ENCODE data around the gene CDH18.

CDH18 gene

DNA sequence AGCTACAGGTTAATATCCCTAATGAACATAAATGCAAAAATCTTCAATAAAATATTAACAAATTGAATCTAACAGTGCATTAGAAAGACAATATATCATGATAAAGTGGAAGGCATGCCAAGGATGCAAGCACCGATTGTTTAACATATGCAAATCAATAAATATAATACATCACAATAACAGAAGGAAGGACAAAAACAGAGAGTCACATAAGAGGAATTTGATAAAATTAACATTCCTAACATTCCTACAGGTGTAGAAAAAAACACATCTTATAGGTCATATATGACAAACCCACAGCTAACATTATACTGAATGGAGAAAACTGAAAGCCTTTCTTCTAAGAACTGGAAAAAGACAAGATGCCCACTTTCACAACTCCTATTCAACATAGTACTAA is 297.0 kb downstream of the CDH18 start:
- no peak for ATAC-seq
- no peak for TF ChIP-seq TCF4 (CRISPR knock-in tag; IDR thresholded peaks at IDR 0.05; ENCODE audit: borderline replicate concordance)

DNA sequence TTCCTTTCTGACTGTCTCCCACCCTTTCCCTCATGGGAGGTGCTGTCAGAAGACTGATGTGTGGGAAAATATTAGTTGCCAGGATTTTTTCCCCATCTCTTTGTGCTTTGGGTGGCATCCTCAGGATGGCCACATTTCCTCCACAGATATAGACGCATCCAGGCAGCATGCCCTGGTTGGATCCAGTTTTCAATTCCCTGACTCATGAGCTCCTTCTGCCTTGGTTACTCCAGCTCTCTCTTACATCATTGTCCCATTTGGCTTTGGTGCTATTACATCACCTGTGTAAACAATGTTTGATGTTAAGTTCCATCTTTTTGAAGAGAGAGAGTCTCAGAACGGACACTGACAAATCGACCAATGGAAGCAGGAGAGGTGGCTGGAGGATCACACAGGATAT is 302.5 kb downstream of the CDH18 start:
- no peak for ATAC-seq

DNA sequence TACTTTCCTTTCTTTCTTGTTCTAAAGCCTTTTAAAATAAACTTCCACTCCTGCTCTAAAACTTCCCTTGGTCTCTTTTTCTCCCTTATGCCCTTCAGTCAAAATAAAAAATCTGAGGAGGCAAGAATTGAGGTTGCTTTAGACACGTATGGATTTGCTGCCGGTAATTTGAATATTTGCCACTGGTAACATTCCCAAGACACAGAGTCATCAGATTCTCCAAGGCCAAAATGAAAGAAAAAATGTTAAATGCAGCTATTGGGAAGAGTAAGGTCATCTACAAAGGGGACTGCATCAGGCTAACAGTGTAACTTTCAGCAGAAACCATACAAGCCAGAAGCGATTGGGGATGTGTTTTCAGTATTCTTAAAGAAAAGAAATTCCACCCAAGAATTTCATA is 311.1 kb downstream of the CDH18 start:
- ATAC-seq = no peak
- TF ChIP-seq, protein P1, sequence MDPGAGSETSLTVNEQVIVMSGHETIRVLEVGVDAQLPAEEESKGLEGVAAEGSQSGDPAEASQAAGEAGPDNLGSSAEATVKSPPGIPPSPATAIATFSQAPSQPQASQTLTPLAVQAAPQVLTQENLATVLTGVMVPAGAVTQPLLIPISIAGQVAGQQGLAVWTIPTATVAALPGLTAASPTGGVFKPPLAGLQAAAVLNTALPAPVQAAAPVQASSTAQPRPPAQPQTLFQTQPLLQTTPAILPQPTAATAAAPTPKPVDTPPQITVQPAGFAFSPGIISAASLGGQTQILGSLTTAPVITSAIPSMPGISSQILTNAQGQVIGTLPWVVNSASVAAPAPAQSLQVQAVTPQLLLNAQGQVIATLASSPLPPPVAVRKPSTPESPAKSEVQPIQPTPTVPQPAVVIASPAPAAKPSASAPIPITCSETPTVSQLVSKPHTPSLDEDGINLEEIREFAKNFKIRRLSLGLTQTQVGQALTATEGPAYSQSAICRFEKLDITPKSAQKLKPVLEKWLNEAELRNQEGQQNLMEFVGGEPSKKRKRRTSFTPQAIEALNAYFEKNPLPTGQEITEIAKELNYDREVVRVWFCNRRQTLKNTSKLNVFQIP (CRISPR knock-in tag; IDR thresholded peaks at IDR 0.05; ENCODE audit: borderline replicate concordance, low read depth) = no peak
- no peak for TF ChIP-seq TCF4 (CRISPR knock-in tag; IDR thresholded peaks at IDR 0.05; ENCODE audit: borderline replicate concordance)
- no peak for TF ChIP-seq ZNF565 (CRISPR knock-in tag; conservative IDR thresholded peaks at IDR 0.05; ENCODE audit: low read depth)
- no peak for TF ChIP-seq ZNF70 (CRISPR knock-in tag; IDR thresholded peaks at IDR 0.05)
- TF ChIP-seq, protein P2, sequence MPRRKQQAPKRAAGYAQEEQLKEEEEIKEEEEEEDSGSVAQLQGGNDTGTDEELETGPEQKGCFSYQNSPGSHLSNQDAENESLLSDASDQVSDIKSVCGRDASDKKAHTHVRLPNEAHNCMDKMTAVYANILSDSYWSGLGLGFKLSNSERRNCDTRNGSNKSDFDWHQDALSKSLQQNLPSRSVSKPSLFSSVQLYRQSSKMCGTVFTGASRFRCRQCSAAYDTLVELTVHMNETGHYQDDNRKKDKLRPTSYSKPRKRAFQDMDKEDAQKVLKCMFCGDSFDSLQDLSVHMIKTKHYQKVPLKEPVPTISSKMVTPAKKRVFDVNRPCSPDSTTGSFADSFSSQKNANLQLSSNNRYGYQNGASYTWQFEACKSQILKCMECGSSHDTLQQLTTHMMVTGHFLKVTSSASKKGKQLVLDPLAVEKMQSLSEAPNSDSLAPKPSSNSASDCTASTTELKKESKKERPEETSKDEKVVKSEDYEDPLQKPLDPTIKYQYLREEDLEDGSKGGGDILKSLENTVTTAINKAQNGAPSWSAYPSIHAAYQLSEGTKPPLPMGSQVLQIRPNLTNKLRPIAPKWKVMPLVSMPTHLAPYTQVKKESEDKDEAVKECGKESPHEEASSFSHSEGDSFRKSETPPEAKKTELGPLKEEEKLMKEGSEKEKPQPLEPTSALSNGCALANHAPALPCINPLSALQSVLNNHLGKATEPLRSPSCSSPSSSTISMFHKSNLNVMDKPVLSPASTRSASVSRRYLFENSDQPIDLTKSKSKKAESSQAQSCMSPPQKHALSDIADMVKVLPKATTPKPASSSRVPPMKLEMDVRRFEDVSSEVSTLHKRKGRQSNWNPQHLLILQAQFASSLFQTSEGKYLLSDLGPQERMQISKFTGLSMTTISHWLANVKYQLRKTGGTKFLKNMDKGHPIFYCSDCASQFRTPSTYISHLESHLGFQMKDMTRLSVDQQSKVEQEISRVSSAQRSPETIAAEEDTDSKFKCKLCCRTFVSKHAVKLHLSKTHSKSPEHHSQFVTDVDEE (CRISPR knock-in tag; IDR thresholded peaks at IDR 0.05) = no peak
- no peak for TF ChIP-seq ARNTL (CRISPR knock-in tag; IDR thresholded peaks at IDR 0.05; ENCODE audit: borderline replicate concordance, low read depth)
- TF ChIP-seq SNAI2 (CRISPR knock-in tag; IDR thresholded peaks at IDR 0.05) = no peak
- no peak for TF ChIP-seq ESRRG (CRISPR knock-in tag; IDR thresholded peaks at IDR 0.05)
- TF ChIP-seq ISL1 (CRISPR knock-in tag; IDR thresholded peaks at IDR 0.05) = no peak
- TF ChIP-seq ZFP3 (CRISPR knock-in tag; IDR thresholded peaks at IDR 0.05) = no peak
- TF ChIP-seq, protein P3, sequence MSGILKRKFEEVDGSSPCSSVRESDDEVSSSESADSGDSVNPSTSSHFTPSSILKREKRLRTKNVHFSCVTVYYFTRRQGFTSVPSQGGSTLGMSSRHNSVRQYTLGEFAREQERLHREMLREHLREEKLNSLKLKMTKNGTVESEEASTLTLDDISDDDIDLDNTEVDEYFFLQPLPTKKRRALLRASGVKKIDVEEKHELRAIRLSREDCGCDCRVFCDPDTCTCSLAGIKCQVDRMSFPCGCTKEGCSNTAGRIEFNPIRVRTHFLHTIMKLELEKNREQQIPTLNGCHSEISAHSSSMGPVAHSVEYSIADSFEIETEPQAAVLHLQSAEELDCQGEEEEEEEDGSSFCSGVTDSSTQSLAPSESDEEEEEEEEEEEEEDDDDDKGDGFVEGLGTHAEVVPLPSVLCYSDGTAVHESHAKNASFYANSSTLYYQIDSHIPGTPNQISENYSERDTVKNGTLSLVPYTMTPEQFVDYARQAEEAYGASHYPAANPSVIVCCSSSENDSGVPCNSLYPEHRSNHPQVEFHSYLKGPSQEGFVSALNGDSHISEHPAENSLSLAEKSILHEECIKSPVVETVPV (CRISPR knock-in tag; IDR thresholded peaks at IDR 0.05) = no peak

More for the DNA sequence above, 302.5 kb downstream of the CDH18 start:
- TF ChIP-seq, protein P4, sequence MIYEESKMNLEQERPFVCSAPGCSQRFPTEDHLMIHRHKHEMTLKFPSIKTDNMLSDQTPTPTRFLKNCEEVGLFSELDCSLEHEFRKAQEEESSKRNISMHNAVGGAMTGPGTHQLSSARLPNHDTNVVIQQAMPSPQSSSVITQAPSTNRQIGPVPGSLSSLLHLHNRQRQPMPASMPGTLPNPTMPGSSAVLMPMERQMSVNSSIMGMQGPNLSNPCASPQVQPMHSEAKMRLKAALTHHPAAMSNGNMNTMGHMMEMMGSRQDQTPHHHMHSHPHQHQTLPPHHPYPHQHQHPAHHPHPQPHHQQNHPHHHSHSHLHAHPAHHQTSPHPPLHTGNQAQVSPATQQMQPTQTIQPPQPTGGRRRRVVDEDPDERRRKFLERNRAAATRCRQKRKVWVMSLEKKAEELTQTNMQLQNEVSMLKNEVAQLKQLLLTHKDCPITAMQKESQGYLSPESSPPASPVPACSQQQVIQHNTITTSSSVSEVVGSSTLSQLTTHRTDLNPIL (CRISPR knock-in tag; IDR thresholded peaks at IDR 0.05; ENCODE audit: low read depth) = no peak

DNA sequence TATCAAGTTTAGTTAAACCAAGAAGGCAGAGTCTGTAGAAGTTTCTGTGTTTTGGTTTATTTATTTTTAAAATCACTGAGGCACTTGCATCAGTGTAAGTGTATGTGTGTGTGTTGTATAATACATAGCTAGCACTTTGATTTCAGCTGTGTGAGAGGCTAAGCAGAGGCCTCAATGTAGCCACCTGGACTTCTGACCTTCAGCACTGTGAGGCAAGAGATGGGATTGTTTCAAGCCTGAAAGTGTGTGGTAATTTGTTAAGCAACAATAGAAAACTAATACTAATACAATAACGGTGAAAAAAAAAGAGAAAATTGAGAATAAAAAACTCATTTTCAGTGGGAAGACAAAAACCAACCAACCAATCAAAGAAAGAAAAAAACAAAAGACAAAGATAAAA is 327.3 kb downstream of the CDH18 start:
- ATAC-seq = no peak

DNA sequence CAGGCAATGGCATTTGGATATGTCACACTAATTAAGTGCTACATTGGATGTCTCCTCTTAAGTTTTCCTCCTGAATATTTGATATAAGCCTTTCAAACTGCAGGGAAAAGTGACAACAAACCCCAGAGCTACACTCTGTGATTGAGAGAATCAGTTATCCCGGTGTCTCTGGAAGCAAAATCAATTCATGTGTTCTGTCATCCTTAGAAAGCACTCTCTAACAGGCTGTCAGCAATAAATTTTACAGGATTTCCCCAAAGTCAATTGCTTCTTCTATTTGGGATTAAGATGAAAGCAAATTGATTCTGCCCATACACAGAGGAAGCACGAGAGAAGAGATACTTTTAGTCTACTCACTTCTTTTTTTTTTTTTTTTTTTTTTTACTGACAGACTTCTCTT is 332.4 kb downstream of the CDH18 start:
- ATAC-seq = no peak
- no peak for TF ChIP-seq ZNF8 (CRISPR knock-in tag; IDR thresholded peaks at IDR 0.05)
- no peak for TF ChIP-seq CSDC2 (CRISPR knock-in tag; IDR thresholded peaks at IDR 0.05)
- TF ChIP-seq, protein P4 (CRISPR knock-in tag; IDR thresholded peaks at IDR 0.05; ENCODE audit: low read depth) = no peak
- TF ChIP-seq TCF4 (CRISPR knock-in tag; IDR thresholded peaks at IDR 0.05; ENCODE audit: borderline replicate concordance) = no peak
- TF ChIP-seq, protein P1 (CRISPR knock-in tag; IDR thresholded peaks at IDR 0.05; ENCODE audit: borderline replicate concordance, low read depth) = no peak
- TF ChIP-seq, protein P5, sequence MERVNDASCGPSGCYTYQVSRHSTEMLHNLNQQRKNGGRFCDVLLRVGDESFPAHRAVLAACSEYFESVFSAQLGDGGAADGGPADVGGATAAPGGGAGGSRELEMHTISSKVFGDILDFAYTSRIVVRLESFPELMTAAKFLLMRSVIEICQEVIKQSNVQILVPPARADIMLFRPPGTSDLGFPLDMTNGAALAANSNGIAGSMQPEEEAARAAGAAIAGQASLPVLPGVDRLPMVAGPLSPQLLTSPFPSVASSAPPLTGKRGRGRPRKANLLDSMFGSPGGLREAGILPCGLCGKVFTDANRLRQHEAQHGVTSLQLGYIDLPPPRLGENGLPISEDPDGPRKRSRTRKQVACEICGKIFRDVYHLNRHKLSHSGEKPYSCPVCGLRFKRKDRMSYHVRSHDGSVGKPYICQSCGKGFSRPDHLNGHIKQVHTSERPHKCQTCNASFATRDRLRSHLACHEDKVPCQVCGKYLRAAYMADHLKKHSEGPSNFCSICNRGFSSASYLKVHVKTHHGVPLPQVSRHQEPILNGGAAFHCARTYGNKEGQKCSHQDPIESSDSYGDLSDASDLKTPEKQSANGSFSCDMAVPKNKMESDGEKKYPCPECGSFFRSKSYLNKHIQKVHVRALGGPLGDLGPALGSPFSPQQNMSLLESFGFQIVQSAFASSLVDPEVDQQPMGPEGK (CRISPR knock-in tag; IDR thresholded peaks at IDR 0.05; ENCODE audit: borderline replicate concordance) = no peak
- no peak for TF ChIP-seq RARB (CRISPR knock-in tag; IDR thresholded peaks at IDR 0.05)
- TF ChIP-seq ZNF70 (CRISPR knock-in tag; IDR thresholded peaks at IDR 0.05) = no peak
- TF ChIP-seq ARNTL (CRISPR knock-in tag; IDR thresholded peaks at IDR 0.05; ENCODE audit: borderline replicate concordance, low read depth) = no peak
- TF ChIP-seq OSR1 (CRISPR knock-in tag; IDR thresholded peaks at IDR 0.05) = no peak

More for the DNA sequence above, 327.3 kb downstream of the CDH18 start:
- TF ChIP-seq PPARA (CRISPR knock-in tag; IDR thresholded peaks at IDR 0.05; ENCODE audit: borderline replicate concordance) (no peak), ISL1 (CRISPR knock-in tag; IDR thresholded peaks at IDR 0.05) (no peak), ZFP30 (CRISPR knock-in tag; IDR thresholded peaks at IDR 0.05) (no peak), TCF4 (CRISPR knock-in tag; IDR thresholded peaks at IDR 0.05; ENCODE audit: borderline replicate concordance) (no peak)
- TF ChIP-seq, protein P5 (CRISPR knock-in tag; IDR thresholded peaks at IDR 0.05; ENCODE audit: borderline replicate concordance) = no peak

All from SK-N-SH treated with all-trans-retinoic acid at 6 μM for 48 hours (cell line).